Endometrial microvascular endothelial cells (primary cell): ENCODE measurements around the gene RABL6. TPM values are rescaled to one million over a fixed set of nuclear protein-coding genes. Genes with fewer than 3 reads are reported as not detected.
"Not testable (repeated sequence)": the region's sequence is repeated elsewhere in the genome, so short reads cannot be mapped to it uniquely, and the experiment has no call there.

Source experiments
- in situ Hi-C: cut with HindIII; loops from 2 replicates; pipeline ENCODE4 v1.10.0; 2017; ENCODE audit warnings: low sequenced_read_pairs, low pct_unique_long_range_greater_than_20kb; ENCODE audit errors: inconsistent ontology term
- total RNA-seq: library from RNA; depleted of rRNA; stranded (reverse); fragments of >200 nt; gene quantifications from one replicate; pipeline ENCODE4 v1.2.3, GENCODE V29; 2015; ENCODE audit errors: inconsistent ontology term

The RABL6 gene
- total RNA-seq, 1 donor from 2014 or later, result 125 TPM

GRCh38 chr9:136862849-136863622 lies 55.3 kb downstream of the RABL6 start:
- in situ Hi-C loops, result no loop called here

GRCh38 chr9:136863623-136864273 lies 56.0 kb downstream of the RABL6 start:
- in situ Hi-C loops, result no loop called here

DNA sequence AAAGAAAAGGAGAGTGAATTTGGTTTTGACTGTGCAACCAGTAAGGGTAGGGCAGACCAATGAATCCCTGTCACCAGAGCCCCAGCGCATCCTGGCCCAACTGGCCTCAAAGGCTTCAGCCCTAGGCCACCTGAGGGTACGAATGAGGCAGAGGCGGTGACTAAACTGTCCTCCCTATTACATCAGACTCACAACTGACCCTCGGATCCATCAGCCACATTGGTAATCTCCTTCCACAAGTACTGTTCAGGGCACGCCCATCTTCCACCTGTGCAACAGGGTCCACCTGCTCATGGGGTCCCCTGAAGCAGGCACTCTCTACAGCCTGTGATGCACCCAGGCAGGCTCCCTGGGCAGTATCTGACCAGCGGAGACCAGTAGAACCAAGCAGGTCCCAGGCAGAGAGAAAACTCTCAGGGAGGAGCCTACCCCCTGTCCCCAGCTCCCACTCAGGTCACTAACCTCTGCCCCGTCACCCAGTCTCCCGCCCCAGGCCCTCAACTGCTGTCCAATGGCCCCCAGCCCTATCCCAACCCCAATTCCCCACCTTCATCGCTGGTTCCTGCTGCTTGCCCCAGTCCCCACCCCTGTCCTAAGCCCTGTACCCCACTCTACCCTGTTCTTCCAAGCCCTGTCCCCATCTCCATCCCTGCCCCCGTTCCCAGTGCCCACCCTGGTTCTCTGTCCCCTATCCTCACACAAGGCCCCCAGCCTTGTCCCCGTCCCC lies 57.5 kb downstream of the RABL6 start:
- in situ Hi-C loops, result no loop called here

DNA sequence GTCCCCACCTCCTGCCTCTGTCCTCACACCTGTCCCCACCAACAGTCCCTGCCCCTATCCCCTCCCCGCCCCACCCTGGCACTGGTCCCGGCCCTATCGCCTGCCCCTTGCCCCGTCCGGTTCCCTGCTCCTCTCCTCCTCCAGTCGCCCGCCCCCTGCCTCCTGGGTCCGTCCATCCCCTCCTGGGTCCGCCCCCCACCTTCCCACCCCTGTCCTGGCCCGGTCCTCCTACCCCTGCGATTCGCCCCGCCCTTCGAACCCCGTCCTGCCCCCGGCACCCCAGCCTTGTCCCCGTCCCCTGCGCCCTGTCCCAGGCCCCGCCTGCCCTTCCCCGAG lies 58.0 kb downstream of the RABL6 start:
- in situ Hi-C loops, result no loop called here

- in situ Hi-C loops, result not testable (repeated sequence)
Measured at GRCh38 chr9:136866898-136867421, 59.2 kb downstream of the RABL6 start.

DNA sequence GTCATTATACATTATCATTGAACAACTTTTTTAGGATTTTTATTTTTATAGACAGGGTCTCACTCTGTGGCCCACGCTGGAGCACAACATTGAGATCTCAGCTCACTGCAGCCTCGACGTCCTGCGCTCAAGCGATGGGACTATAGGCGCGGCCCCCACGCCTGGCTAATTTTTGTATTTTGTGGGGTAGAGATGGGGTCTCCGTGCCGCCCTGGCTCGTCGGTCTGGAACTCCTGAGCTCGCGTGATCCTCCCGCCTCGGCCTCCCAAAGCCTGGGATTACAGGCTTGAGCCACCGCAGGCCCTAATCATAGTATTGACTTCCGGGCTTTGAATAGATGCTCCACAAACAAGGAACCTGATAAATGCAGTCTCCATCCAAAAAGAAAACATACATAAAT lies 59.7 kb downstream of the RABL6 start:
- in situ Hi-C loops, result no loop called here

GRCh38 chr9:136867917-136868316 lies 60.2 kb downstream of the RABL6 start:
- in situ Hi-C loops, result no loop called here

DNA sequence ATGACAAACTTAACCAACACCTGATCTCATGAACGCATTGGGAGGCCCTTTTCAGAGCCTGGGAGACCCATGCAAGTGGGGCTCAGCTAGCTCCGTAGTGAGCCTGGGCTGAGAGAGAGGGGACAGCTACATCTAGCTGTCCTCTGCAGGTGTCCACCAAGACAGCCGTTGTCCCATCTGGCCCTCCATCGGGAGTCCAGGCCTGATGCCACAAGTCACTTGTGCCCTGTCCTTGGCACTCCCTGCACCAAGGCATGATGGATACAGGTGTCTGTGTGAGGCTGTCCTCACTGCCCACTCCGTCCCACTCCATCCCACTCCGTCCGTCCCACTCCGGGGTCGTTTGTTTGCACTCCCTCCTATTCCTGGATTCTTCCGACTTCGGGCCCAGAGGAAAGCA lies 60.9 kb downstream of the RABL6 start:
- in situ Hi-C loops, result no loop called here

- in situ Hi-C loops, result not testable (repeated sequence)
Measured at GRCh38 chr9:136869611-136870010, 61.9 kb downstream of the RABL6 start.

DNA sequence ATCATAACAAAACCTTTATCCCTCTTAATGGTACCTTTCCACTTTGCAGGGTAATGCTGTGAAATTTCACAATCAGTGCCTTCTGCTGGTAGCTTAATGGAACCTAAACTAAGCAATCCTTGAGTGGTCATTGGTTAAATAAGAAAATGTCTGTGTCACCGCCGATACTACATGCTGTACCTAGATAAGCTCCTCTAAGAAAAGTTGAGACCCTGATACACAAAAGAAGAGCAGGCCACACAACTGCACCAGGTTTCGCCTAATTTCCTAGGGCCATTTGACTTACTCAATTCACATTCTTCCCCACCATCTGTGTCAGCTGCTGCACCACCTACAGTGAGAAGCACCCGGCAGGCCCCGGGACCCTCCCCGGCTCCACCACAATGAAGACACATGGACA lies 67.4 kb downstream of the RABL6 start:
- in situ Hi-C loops, result no loop called here

DNA sequence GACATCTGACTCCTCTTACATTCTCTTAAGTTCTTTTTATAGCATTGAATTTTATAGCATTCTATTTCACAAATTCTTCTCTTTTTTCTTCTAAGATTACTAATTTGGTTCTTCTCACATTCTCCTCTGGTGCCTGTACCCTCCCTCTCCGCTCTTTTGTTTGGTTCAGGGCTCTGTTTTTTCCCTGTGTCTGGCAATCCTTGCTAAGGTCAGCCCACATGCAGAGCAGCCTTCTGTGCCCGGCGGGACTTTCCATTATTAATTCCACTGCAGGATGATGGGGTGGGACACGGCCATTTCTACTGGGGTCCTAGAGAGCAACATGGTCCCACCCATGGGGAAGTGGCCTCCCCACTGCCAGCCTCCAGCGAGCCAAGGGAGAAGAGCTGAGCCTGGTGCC lies 68.7 kb downstream of the RABL6 start:
- in situ Hi-C loops, result no loop called here

DNA sequence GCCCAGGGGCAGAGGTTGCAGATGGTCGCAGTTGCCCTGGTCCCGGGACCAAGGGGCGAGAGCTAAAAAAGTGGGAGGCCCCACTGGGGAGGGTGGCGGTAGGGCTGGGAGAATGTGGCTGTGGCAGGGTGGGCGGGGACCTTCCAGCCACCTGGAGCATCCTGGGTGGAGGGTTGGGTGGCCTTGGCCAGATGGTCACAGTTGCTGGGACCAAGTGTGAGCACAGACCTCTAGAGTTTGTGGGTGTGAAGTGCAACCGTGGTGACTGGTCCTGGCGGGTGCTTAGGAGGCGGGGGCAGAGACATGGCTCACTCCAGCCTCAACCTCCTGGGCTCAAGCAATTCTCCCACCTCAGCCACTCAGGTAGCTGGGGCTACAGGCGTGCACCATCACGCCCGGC lies 72.9 kb downstream of the RABL6 start:
- in situ Hi-C loops, result no loop called here

- in situ Hi-C loops, result no loop called here
Measured at GRCh38 chr9:136881691-136882108, 74.0 kb downstream of the RABL6 start.

DNA sequence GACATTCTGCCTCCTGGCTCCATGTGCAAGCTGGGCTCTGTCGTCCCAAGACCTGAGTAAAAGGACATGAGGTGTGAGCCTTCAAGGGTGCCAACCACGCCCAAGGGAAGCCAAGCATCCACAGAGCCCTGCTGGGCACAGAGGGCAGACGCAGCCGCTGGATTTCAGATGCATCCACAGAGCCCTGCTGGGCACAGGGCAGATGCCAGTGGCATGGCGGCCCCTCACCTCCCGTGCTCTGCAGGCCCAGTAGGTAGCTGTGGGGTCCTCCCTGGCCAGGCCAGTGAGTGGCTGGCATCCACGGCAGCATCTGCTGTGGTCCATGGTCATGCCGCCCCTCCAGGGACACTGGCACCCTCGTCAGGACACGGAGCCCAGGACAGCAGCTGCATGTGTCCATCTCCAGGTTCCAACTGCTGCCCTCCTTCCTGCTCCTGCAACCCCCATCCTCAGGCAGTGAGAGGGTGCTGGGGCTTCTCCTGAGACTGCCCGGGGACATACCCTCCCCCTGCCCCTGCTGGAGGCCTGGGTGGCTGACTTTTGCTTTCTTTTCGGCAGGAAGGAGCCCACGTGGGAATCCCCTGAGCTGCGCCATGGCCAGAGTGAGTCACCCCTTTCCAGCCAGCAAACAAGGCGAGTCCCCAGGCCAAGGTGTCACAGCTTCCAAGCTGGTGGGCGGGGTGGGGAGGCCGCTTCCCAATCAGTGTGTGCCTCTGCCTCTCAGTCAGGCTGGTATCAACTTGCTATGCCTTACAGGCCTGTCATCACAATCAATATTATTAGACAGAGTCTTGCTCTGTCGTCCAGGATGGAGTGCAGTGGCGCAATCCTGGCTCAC lies 74.6 kb downstream of the RABL6 start:
- in situ Hi-C loops, result no loop called here

DNA sequence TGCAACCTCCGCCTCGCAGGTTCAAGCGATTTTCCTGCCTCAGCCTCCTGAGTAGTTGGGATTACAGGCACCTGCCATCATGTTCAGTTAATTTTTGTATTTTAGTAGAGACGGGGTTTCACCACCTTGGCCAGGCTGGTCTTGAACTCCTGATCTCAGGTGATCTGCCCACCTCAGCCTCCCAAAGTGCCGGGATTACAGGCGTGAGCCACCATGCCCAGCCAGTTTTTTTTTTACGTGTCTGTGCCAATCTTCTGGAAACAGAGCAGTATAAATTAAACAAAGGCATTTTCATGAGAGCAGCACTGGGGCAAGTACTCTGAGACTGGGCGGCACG lies 75.2 kb downstream of the RABL6 start:
- in situ Hi-C loops, result not testable (repeated sequence)

DNA sequence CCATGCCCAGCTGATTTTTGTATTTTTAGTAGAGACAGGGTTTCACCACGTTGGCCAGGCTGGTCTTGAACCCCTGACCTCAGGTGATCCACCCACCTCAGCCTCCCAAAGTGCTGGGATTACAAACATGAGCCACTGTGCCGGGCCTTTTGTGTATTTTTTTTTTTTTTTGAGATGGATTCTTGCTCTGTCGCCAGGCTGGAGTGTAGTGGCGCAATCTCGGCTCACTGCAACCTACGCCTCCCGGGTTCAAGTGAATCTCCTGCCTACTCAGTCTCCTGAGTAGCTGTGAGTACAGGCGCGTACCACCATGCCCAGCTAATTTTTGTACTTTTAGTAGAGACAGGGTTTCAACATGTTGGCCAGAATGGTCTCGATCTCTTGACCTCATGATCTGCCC lies 75.9 kb downstream of the RABL6 start:
- in situ Hi-C loops, result not testable (repeated sequence)

DNA sequence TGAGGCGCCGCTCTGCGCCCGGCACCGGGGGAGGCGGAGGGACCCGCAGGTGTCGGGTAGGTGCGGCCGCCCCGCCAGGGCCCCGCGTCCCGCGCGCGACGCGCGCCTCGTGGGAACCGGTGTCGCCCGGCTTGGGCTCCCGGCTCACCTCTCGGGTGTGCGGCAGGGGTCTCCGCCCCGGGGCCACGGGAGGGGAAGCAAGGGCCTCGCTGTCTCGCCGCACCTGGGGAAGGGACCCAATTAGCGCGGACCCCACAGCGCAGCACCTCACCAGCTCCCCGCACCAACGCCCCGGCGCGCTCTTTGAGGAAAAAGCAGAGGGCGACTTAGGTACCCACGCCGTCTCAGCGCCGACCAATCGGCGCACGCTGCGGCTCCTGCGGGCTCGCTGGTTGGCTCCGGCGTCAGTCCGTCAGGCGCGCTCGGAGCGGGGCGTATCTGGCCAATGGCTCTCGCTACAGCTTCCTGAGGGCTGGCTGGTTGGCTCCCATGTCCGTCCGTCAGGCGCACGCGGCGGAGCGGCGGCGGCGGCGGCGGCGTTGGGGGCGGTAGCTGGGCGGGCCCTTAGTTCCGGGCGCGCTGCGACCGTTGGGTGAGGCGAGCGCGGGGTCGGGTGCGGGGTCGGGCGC lies 78.3 kb downstream of the RABL6 start, which contains the start of gene TRAF2:
TRAF2 (plus strand) TSS at position 567 of the 629 bp plus-strand sequence. CDS start 12,225 bp downstream, outside the sequence.
- in situ Hi-C loops, result no loop called here
